ENCODE measurements around the gene PRRT3. TPM values are rescaled to one million over a fixed set of nuclear protein-coding genes. Genes with fewer than 3 reads are reported as not detected.

Gene PRRT3
- total and polyA plus RNA-seq, 2 of the 4 experiments (the other 2 are of a cell fraction) = 0.72 to 4.2 TPM

GRCh38 chr3:9914559-9915253 lies 37.5 kb downstream of the PRRT3 start:
- Histone ChIP-seq H4K5ac (ENCODE audit: low read depth, low read length) (no peak overlapping the region), H3K9me1 (ENCODE audit: insufficient read depth, low read length) (peaks cover 11% of the 10 kb centered on the region), H3K18ac (ENCODE audit: low read depth, low read length) (no peak overlapping the region), H4K8ac (ENCODE audit: low read depth in 2 of 2, low read length in 2 of 2) (peak overlapping the region; percentile 73 to 98; a peak in 2 of 4 replicates), H3K4me3 (ENCODE audit: insufficient read depth, low read depth, low read length) (no peak overlapping the region), H3K4me2 (ENCODE audit: low read depth, low read length) (no peak overlapping the region), H4K20me1 (ENCODE audit: insufficient read depth, low read length) (no peaks in the 10 kb centered on the region), H3K56ac (ENCODE audit: extremely low read depth, insufficient read depth, low read length) (no peak overlapping the region), H2BK120ac (ENCODE audit: low read depth, low read length) (no peak overlapping the region), H2BK15ac (ENCODE audit: low read depth, low read length) (no peak overlapping the region), H3K14ac (replicated peaks; ENCODE audit: low read depth, low read length) (no peak overlapping the region), H3K4me1 (ENCODE audit: control insufficient read depth, insufficient read depth, low read length) (peaks cover 32% of the 10 kb centered on the region), H2BK20ac (ENCODE audit: low read depth, low read length) (no peak overlapping the region), H2AK5ac (ENCODE audit: low read depth, low read length) (peak overlapping the region; percentile 20), H3K9me3 (ENCODE audit: control insufficient read depth, insufficient read depth, low read length) (no peaks in the 10 kb centered on the region), H3K4ac (ENCODE audit: low read depth, low read length) (peak overlapping the region; percentile 45), H3K27ac (ENCODE audit: insufficient read depth, low read length) (no peak overlapping the region; the same call in 1 of the 2 replicates), H2AFZ (replicated peaks; ENCODE audit: low read length, poor library complexity) (peak overlapping the region; percentile 99), H3K36me3 (ENCODE audit: control insufficient read depth, insufficient read depth, low read length) (no peaks in the 10 kb centered on the region), H3K79me1 (ENCODE audit: low read depth in 1 of 2, low read length in 2 of 2) (peaks cover 7 to 35% of the 10 kb centered on the region in 2 experiments; a peak in 3 of 4 replicates), H2BK5ac (ENCODE audit: low read depth, low read length, poor library complexity, severe bottlenecking) (no peak overlapping the region), H2AK9ac (replicated peaks; ENCODE audit: low read depth, low read length, poor library complexity) (peak overlapping the region; percentile 79), H3K9ac (ENCODE audit: low read depth, low read length) (no peak overlapping the region; the same call in 1 of the 2 replicates), H3K23ac (ENCODE audit: low read depth, low read length) (peak overlapping the region; percentile 63; the same call in 1 of the 2 replicates), H3K27me3 (ENCODE audit: control insufficient read depth, insufficient read depth, low read length) (no peaks in the 10 kb centered on the region), H4K91ac (ENCODE audit: insufficient read depth, low read depth, low read length) (peak overlapping the region; percentile 24)
- BruUV-seq (replicated peaks) = no TSS peak
- dilution Hi-C loops (cut with HindIII; ENCODE audit: low sequenced_read_pairs, unreplicated experiment) (no loop called here), in situ Hi-C loops (cut with MboI; ENCODE audit: low sequenced_read_pairs) (no loop called here), intact Hi-C loops (cut with micrococcal nuclease) (loop anchor here (2.0 to 5.0 kb wide), 2 partner anchors 66 to 197 kb away; no protein-coding TSS in a partner anchor)
- 56% methylated on average over 3 of the region's 15 CpGs; no CpG with 5 or more reads in 1 of the 2 experiments for WGBS, 2 experiments (ENCODE audit: extremely low coverage in 2 of 2, insufficient read length in 1 of 2)
- TF ChIP-seq BHLHE40 (IDR thresholded peaks at IDR 0.05; ENCODE audit: low read depth, low read length) (no peak), FOS (IDR thresholded peaks at IDR 0.05; ENCODE audit: low read depth, low read length) (no peak), CEBPB (IDR thresholded peaks at IDR 0.05; ENCODE audit: low read depth, low read length) (no peak)
- ATAC-seq (ENCODE audit: low read depth) = no peak
- CTCF ChIA-PET = interaction anchor here (0.6 kb wide), 1 partner anchor 12 kb away, joined by 3 read pairs; the partner anchor contains the start of gene IL17RE
- no peak for DNase-seq
- POLR2A ChIA-PET (ENCODE audit: unreplicated experiment) = interaction anchor here (0.6 kb wide), 1 partner anchor 24 kb away, joined by 4 read pairs; the partner anchor contains the start of gene JAGN1
